BLaER1 (cell line): ENCODE results near the gene ZNF334.
A peak's percentile ranks its signal among the peaks of the same experiment; 100 is the strongest.

Experiments used
- H3K27ac ChIP-seq: shearing (Covaris generic); formaldehyde crosslinking; 2 replicates; pipeline ENCODE4 v1.8.1; 2022
- H3K27me3 ChIP-seq: shearing (Covaris generic); formaldehyde crosslinking; 2 replicates; pipeline ENCODE4 v1.8.1; 2022
- H3K36me3 ChIP-seq: shearing (Covaris generic); formaldehyde crosslinking; 2 replicates; pipeline ENCODE4 v1.8.1; 2022
- H3K4me1 ChIP-seq: shearing (Covaris generic); formaldehyde crosslinking; 2 replicates; pipeline ENCODE4 v1.8.1; 2022
- H3K4me2 ChIP-seq: shearing (Covaris generic); formaldehyde crosslinking; 2 replicates; pipeline ENCODE4 v1.8.1; 2022
- H3K4me3 ChIP-seq: shearing (Covaris generic); formaldehyde crosslinking; 2 replicates; pipeline ENCODE4 v1.8.1; 2022
- H3K9ac ChIP-seq: shearing (Covaris generic); formaldehyde crosslinking; 2 replicates; pipeline ENCODE4 v1.8.1; 2022
- H3K9me3 ChIP-seq: shearing (Covaris generic); formaldehyde crosslinking; 2 replicates; pipeline ENCODE4 v1.8.1; 2022
- H4K20me1 ChIP-seq: shearing (Covaris generic); formaldehyde crosslinking; 2 replicates; pipeline ENCODE4 v1.8.1; 2022
- Cebpa-rat ChIP-seq: shearing (Covaris generic); IDR thresholded peaks from 2 replicates; pipeline ENCODE4 v1.8.1; 2022

The ZNF334 gene

GRCh38 chr20:46554828-46555227 lies 41.5 kb upstream of the ZNF334 start:
- Histone ChIP-seq H3K27me3 (no peaks in the 10 kb centered on the region), H3K36me3 (no peaks in the 10 kb centered on the region), H3K27ac (peak overlapping the region; percentile 84), H3K9ac (no peak overlapping the region), H3K4me3 (no peak overlapping the region), H3K4me1 (peaks cover 98% of the 10 kb centered on the region), H4K20me1 (no peaks in the 10 kb centered on the region), H3K9me3 (no peaks in the 10 kb centered on the region), H3K4me2 (peak overlapping the region; percentile 92)
- no peak for TF ChIP-seq Cebpa-rat

GRCh38 chr20:46553926-46554325 lies 40.6 kb upstream of the ZNF334 start:
- Histone ChIP-seq H3K27ac (peak overlapping the region; percentile 84), H3K9me3 (no peaks in the 10 kb centered on the region), H3K36me3 (no peaks in the 10 kb centered on the region), H3K9ac (no peak overlapping the region), H3K4me3 (no peak overlapping the region), H3K27me3 (no peaks in the 10 kb centered on the region), H3K4me2 (peak overlapping the region; percentile 92), H3K4me1 (peaks cover 96% of the 10 kb centered on the region), H4K20me1 (no peaks in the 10 kb centered on the region)
- TF ChIP-seq Cebpa-rat: no peak

GRCh38 chr20:46552460-46553420 lies 39.4 kb upstream of the ZNF334 start:
- Histone ChIP-seq H3K9me3 (no peaks in the 10 kb centered on the region), H3K27me3 (no peaks in the 10 kb centered on the region), H3K27ac (peak overlapping the region; percentile 84), H3K4me2 (peak overlapping the region; percentile 92), H3K36me3 (no peaks in the 10 kb centered on the region), H3K9ac (peak overlapping the region; percentile 66), H4K20me1 (no peaks in the 10 kb centered on the region), H3K4me1 (peaks cover 91% of the 10 kb centered on the region), H3K4me3 (peak overlapping the region; percentile 54)
- TF ChIP-seq Cebpa-rat: no peak

GRCh38 chr20:46551522-46552381 lies 38.4 kb upstream of the ZNF334 start:
- no peaks in the 10 kb centered on the region for H3K36me3 ChIP-seq
- H3K4me3 ChIP-seq: no peak overlapping the region
- peaks cover 91% of the 10 kb centered on the region for H3K4me1 ChIP-seq
- H3K4me2 ChIP-seq: peak overlapping the region; percentile 92
- no peaks in the 10 kb centered on the region for H3K9me3 ChIP-seq
- 0 out of 2 replicates have a peak overlapping the region, but pooled peaks have one; percentile 6 for H3K9ac ChIP-seq
- H3K27me3 ChIP-seq: no peaks in the 10 kb centered on the region
- no peak for TF ChIP-seq Cebpa-rat
- peak overlapping the region; percentile 84 for H3K27ac ChIP-seq
- no peaks in the 10 kb centered on the region for H4K20me1 ChIP-seq

- Histone ChIP-seq H3K36me3 (no peaks in the 10 kb centered on the region), H3K4me1 (peaks cover 91% of the 10 kb centered on the region), H3K27me3 (no peaks in the 10 kb centered on the region), H3K9me3 (no peaks in the 10 kb centered on the region), H3K27ac (peak within 1 kb of the TSS; percentile 36), H3K4me2 (peak within 1 kb of the TSS; percentile 92), H3K4me3 (no peak within 1 kb of the TSS), H4K20me1 (no peaks in the 10 kb centered on the region), H3K9ac (peak within 1 kb of the TSS; percentile 13; the same call in 1 of the 2 replicates)
- TF ChIP-seq Cebpa-rat: no peak
Measured at GRCh38 chr20:46550461-46550860, 37.1 kb upstream of the ZNF334 start, which contains the start of gene OCSTAMP. OCSTAMP (minus strand) TSS chr20:46550654; CDS start chr20:46550560, 94 bp downstream.

GRCh38 chr20:46549188-46549972 lies 36.0 kb upstream of the ZNF334 start:
- TF ChIP-seq Cebpa-rat: no peak
- Histone ChIP-seq H3K9ac (no peak overlapping the region), H3K36me3 (no peaks in the 10 kb centered on the region), H3K27ac (no peak overlapping the region), H3K9me3 (no peaks in the 10 kb centered on the region), H3K27me3 (no peaks in the 10 kb centered on the region), H3K4me1 (peaks cover 91% of the 10 kb centered on the region), H3K4me3 (no peak overlapping the region), H3K4me2 (peak overlapping the region; percentile 92), H4K20me1 (no peaks in the 10 kb centered on the region)

- H4K20me1 ChIP-seq: no peaks in the 10 kb centered on the region
- H3K27ac ChIP-seq: no peak overlapping the region
- no peaks in the 10 kb centered on the region for H3K9me3 ChIP-seq
- no peaks in the 10 kb centered on the region for H3K36me3 ChIP-seq
- TF ChIP-seq Cebpa-rat: no peak
- H3K9ac ChIP-seq: no peak overlapping the region
- H3K4me2 ChIP-seq: no peak overlapping the region
- H3K4me3 ChIP-seq: no peak overlapping the region
- no peaks in the 10 kb centered on the region for H3K27me3 ChIP-seq
- H3K4me1 ChIP-seq: peaks cover 91% of the 10 kb centered on the region
Measured at GRCh38 chr20:46548688-46549087, 35.3 kb upstream of the ZNF334 start.

- no peak for TF ChIP-seq Cebpa-rat
- Histone ChIP-seq H3K4me1 (peaks cover 91% of the 10 kb centered on the region), H3K27ac (no peak overlapping the region), H3K9me3 (no peaks in the 10 kb centered on the region), H3K4me3 (no peak overlapping the region), H3K27me3 (no peaks in the 10 kb centered on the region), H3K36me3 (no peaks in the 10 kb centered on the region), H4K20me1 (no peaks in the 10 kb centered on the region), H3K4me2 (no peak overlapping the region), H3K9ac (no peak overlapping the region)
Measured at GRCh38 chr20:46547995-46548394, 34.6 kb upstream of the ZNF334 start.

GRCh38 chr20:46546936-46547335 lies 33.6 kb upstream of the ZNF334 start:
- peak overlapping the region; percentile 93 for H3K4me2 ChIP-seq
- no peaks in the 10 kb centered on the region for H3K36me3 ChIP-seq
- no peak overlapping the region for H3K9ac ChIP-seq
- H3K9me3 ChIP-seq: no peaks in the 10 kb centered on the region
- no peaks in the 10 kb centered on the region for H4K20me1 ChIP-seq
- H3K4me3 ChIP-seq: no peak overlapping the region
- H3K27ac ChIP-seq: no peak overlapping the region
- H3K4me1 ChIP-seq: peaks cover 84% of the 10 kb centered on the region
- no peak for TF ChIP-seq Cebpa-rat
- peaks cover 3% of the 10 kb centered on the region; the same call in 1 of the 2 replicates for H3K27me3 ChIP-seq
